Calu3 (cell line): ENCODE data around the gene CDH4. TPM values are rescaled to one million over a fixed set of nuclear protein-coding genes. Genes with fewer than 3 reads are reported as not detected.

Experiments
- BruUV-seq: library from RNA; stranded (reverse); fragments of 400-500 nt; replicated peaks from 2 replicates; lab custom pipeline; 2021; lab: Mats Ljungman, UMichigan
- CTCF ChIA-PET: fragments of 300-600 bp; sonication (Branson Sonifier 250); formaldehyde crosslinking; loops from one replicate; lab custom pipeline; 2022; ENCODE audit warnings: antibody characterized with exemption; lab: Charles Lee
- DNase-seq: peaks from one replicate; pipeline ENCODE4 v3.0.0; 2022
- H3K27ac Mint-ChIP-seq: one replicate; pipeline ENCODE4 v1.8.0; 2022; ENCODE audit warnings: mixed read lengths; ENCODE audit not compliant: unreplicated experiment
- H3K27me3 Mint-ChIP-seq: one replicate; pipeline ENCODE4 v1.8.0; 2022; ENCODE audit warnings: mixed read lengths; ENCODE audit not compliant: unreplicated experiment
- H3K36me3 Mint-ChIP-seq: one replicate; pipeline ENCODE4 v1.8.0; 2022; ENCODE audit warnings: mild to moderate bottlenecking, moderate library complexity, mixed read lengths; ENCODE audit not compliant: insufficient read depth, unreplicated experiment
- H3K4me1 Mint-ChIP-seq: one replicate; pipeline ENCODE4 v1.8.0; 2022; ENCODE audit warnings: mild to moderate bottlenecking, low read depth, mixed read lengths; ENCODE audit not compliant: unreplicated experiment
- H3K4me3 Mint-ChIP-seq: one replicate; pipeline ENCODE4 v1.8.0; 2022; ENCODE audit warnings: mild to moderate bottlenecking, low read depth, moderate library complexity, mixed read lengths; ENCODE audit not compliant: unreplicated experiment
- H3K9me3 Mint-ChIP-seq: one replicate; pipeline ENCODE4 v1.8.0; 2022; ENCODE audit warnings: low read depth, mixed read lengths; ENCODE audit not compliant: unreplicated experiment
- CTCF ChIP-seq: fragments of 200-600 bp; IDR thresholded peaks from one replicate; pipeline ENCODE4 v1.8.0; 2022; ENCODE audit warnings: antibody characterized with exemption; ENCODE audit not compliant: unreplicated experiment
- intact Hi-C: fragments of 100-400 bp; cut with micrococcal nuclease; formaldehyde crosslinking; loops from one replicate; pipeline ENCODE4 v1.10.0; 2022; ENCODE audit not compliant: unreplicated experiment
- total RNA-seq: library from RNA; stranded (reverse); gene quantifications from 2 replicates; pipeline ENCODE4 v1.2.3, GENCODE V29; 2022

The CDH4 gene
- total RNA-seq, 1 experiment from 2014 or later: not detected

GRCh38 chr20:61601361-61601760 lies 349.3 kb downstream of the CDH4 start:
- peaks cover 12% of the 10 kb centered on the region for H3K9me3 Mint-ChIP-seq

DNA sequence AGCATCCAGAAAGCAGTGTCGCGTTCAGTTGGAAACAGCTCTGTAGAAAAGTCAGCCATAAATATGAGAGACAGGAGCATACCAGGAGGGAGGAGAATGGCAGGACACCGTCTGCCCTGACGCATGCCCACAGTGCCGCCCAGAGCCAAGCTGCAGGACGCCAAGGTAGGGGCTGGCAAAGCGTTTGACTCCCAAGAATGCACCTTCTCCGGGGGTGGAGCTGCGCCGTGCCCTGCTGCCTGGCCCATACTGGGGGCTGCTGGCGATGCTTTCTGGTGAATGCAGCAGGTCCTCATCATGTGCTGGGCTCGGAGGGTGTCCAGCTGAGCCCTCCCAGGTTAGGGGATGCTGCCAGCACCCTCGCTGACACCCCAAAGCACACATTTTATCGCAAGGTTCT lies 349.8 kb downstream of the CDH4 start:
- CTCF ChIA-PET: interaction anchor here (0.7 kb wide), 2 partner anchors 26 to 842 kb away, joined by 3 to 4 read pairs; no protein-coding TSS in a partner anchor
- peaks cover 10% of the 10 kb centered on the region for H3K9me3 Mint-ChIP-seq
- H3K4me3 Mint-ChIP-seq: no peak overlapping the region
- TF ChIP-seq CTCF: no peak
- no peaks in the 10 kb centered on the region for H3K4me1 Mint-ChIP-seq
- no peaks in the 10 kb centered on the region for H3K36me3 Mint-ChIP-seq
- BruUV-seq: no TSS peak
- intact Hi-C loops: no loop called here
- DNase-seq: no peak
- peaks cover 10% of the 10 kb centered on the region for H3K27me3 Mint-ChIP-seq
- no peak overlapping the region for H3K27ac Mint-ChIP-seq

More at GRCh38 chr20:61601361-61601760, 349.3 kb downstream of the CDH4 start:
- no peak overlapping the region for H3K27ac Mint-ChIP-seq
- CTCF ChIA-PET: no interaction called here
- intact Hi-C loops: no loop called here
- H3K27me3 Mint-ChIP-seq: peaks cover 10% of the 10 kb centered on the region
- DNase-seq: no peak
- BruUV-seq: no TSS peak
- no peak overlapping the region for H3K4me3 Mint-ChIP-seq
- H3K4me1 Mint-ChIP-seq: no peaks in the 10 kb centered on the region
- H3K36me3 Mint-ChIP-seq: no peaks in the 10 kb centered on the region
- TF ChIP-seq CTCF: no peak

GRCh38 chr20:61603715-61604114 lies 351.7 kb downstream of the CDH4 start:
- no peak for TF ChIP-seq CTCF
- H3K36me3 Mint-ChIP-seq: no peaks in the 10 kb centered on the region
- no peak for DNase-seq
- intact Hi-C loops: no loop called here
- H3K4me3 Mint-ChIP-seq: no peak overlapping the region
- H3K9me3 Mint-ChIP-seq: peaks cover 9% of the 10 kb centered on the region
- CTCF ChIA-PET: no interaction called here
- H3K4me1 Mint-ChIP-seq: no peaks in the 10 kb centered on the region
- peaks cover 10% of the 10 kb centered on the region for H3K27me3 Mint-ChIP-seq
- no TSS peak for BruUV-seq
- H3K27ac Mint-ChIP-seq: no peak overlapping the region

DNA sequence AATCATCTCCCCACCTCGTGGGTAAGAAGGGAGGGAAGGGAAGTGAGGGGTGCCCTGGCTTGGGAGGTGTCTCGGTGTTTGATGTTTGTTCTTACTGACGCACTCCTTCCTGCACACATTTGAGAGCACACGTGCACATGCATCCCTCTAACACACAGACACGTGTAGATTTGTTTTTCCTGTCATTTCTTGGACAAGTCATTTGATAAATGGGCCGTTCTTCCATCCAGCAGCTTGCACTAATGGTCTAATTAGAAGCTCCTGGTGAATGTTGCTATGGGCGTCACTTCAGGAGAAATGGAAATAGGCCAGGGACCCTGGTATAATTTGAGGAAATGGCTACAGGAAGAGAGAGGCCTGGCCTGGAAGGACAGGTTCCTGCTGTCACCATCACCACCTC lies 352.5 kb downstream of the CDH4 start:
- intact Hi-C loops: no loop called here
- DNase-seq: no peak
- CTCF ChIA-PET: no interaction called here
- Mint-ChIP-seq H3K27me3 (peaks cover 10% of the 10 kb centered on the region), H3K27ac (no peak overlapping the region), H3K4me1 (no peaks in the 10 kb centered on the region), H3K9me3 (peaks cover 9% of the 10 kb centered on the region), H3K36me3 (no peaks in the 10 kb centered on the region), H3K4me3 (no peak overlapping the region)
- no TSS peak for BruUV-seq
- no peak for TF ChIP-seq CTCF
